OCI-M2 (cell line): ENCODE measurements around the gene CRMP1.

Source experiments
- DNase-seq: peaks from one replicate; lab custom pipeline; 2025; ENCODE audit not compliant: unreplicated experiment; lab: John Stamatoyannopoulos, UW

CRMP1 gene

DNA sequence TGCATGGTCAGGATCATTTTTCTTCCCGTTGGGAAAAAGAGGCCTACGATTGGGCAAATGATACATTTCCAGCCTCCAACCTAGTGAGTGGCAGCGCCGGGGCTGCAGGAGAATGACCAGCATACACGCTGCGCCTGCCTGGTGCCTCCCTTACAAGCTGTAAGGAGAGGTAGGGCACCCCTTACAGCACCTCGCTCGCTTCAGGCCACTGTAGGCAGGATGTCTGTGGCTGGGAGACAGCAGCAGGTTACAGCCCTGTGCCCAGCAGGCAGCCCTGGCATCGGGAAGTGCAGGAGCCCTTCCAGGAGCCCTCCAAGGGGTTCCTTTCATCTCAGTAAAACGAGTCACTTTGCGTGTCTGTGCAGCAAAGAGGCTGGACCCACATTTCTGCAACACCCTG, 93.5 kb downstream of the CRMP1 start:
- no peak for DNase-seq

DNA sequence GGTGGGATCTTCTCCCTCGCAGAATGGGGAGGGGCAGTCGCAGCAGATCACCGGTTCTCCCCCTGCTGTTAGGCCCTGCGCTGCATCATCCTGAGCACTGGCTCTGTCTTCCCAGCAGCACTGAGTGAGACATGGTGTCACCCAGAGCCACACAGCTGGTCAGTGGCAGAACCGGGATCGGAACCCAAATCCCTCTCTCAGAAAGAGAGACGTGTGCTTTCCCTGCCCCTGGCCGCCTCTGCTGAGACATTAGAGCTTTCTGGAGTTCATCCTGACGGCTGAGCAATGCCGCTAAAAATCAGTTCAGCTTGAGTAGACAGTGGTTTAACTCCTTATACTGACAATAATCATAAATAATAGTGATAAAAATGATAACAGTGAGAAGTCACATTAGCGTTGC, 93.9 kb downstream of the CRMP1 start:
- DNase-seq: no peak

DNA sequence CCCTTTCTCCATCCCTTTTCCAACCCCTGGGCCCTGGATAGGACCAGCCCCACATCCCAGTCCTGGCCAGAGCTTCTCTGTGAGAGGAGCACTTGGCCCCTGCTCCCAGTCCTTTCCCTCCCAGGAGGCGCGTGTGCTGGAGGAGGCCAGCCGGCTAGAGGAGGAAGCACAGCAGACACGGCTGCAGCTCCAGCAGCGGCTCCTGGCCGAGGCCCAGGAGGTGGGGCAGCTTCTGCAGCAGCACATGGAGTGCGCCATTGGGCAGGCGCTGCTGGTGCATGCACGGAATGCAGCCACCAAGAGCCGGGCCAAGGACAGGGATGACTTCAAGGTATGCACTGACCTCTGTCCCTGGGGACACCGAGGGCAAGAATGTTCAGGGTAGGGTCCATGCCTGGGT, 94.4 kb downstream of the CRMP1 start:
- no peak for DNase-seq

DNA sequence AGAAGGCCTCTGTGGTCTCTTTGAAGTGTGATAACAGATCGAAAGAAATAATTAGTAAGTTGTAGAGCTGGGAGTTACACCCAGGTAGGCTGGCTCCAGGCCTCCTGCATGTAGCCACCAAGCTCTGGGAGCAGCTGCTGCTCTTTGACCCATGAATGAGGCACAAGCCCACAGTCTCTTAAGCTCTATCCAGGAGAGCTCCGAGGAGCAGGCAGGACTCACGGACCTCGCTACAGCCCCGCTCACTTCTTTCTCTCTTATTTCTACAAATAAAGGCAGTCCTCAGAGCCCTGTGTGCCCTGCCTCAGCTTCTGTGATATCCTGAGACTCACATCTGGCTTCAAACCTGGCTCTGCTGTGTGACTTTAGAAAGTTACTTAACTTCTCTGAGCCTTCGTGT, 95.0 kb downstream of the CRMP1 start:
- DNase-seq: no peak

DNA sequence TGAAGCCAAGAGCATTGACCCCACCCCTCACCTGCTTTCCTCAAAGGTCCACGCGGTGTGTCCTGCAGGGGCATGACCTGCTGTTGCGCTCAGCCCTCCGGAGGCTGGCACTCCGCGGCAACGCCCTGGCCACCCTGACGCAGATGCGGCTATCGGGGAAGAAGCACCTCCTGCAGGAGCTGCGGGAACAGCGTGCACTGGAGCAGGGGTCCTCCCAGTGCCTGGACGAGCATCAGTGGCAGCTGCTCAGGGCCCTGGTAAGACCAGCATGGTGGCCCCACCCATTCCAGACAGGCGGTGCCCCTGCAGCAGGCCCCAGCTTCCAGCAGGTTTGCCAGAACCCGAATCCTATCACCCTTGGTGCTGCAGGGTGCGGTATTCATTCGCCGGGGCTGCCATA, 95.9 kb downstream of the CRMP1 start:
- DNase-seq: no peak

DNA sequence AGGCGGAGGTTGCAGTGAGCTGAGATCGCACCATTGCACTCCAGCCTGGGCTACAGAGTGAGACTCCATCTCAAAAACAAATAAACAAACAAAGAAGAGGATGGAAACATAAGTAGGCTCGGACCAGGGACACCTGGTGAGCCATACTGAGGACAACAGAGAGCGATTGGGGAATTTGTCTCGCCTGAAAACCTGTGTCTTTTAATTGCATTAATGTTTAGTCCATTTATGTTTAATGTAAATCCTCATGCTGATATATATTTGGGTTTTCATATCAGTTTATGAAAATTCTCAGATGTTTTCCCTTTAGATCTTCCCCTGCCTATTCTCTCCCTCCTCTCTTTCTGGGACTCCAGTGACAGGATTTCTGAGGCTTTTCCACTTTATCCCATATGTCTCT, 97.3 kb downstream of the CRMP1 start:
- DNase-seq: no peak

DNA sequence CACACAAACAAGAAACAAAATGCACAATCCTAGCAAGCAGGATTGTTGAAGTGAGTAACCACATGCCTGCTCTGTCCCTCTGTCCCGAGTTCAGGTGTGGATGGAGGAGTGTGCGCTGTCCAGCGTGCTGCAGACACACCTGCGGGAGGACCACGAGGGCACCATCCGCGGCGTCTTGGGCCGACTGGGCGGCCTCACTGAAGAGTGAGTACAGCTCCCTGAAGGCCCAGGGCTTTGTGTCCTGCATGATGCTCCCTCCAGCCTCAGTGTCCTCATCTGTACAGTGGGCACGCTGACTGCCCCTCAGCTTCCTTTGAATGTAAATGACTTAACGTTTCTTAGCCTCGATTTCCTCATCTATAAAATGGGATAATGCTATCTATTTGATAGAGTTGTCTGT, 99.4 kb downstream of the CRMP1 start:
- no peak for DNase-seq

DNA sequence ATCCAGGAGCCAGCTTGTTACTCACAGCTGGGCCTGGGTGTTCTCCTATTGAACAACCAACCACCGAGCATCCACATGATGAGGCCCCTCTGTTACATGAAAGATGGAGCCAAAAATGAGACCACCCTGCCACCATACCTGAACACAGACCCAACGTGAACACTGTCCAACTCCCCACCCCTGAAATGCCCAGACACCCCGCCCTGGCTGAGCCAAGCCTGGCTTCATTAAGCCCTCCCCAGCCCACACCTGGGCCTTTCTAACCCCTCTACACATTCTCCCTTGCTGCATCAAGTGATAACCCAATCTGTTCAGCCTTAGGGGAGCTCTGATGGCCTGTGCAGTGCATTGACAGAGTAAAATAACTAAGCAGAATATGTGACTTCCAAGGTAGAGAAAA, 101.2 kb downstream of the CRMP1 start:
- DNase-seq: no peak

DNA sequence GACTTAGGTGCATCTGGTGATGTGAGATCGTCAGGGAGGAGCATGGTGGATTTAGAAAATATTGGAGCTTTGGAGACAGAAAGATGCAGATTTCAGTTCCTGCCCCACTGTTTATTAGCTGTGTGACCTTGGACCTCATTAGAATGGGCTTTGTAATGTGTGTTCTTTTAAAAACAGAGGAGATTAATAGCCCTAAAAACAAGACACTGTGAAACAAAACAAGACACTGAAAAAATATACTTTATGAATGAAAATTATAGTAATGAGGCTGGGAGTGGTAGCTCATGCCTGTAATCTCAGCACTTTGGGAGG, 102.4 kb downstream of the CRMP1 start:
- no peak for DNase-seq

DNA sequence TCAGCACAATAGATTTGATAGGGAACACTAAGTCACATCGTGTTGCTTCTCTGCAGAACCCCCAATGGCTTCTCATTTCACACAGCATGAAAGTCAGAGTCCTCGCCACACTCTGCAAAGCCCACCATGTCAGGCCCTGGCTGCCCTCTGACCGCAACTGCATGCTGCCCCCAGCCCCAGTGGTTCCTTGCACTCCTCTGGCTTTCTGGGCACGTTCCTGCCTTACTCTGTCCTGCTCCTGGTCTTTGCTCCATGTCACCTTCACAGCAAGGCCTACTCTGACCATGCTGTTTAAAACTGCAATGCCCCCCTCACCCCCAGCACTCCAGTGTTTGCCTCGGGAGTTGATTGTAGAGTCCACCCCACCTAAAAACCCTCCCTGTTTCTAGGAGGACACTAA, 103.7 kb downstream of the CRMP1 start:
- no peak for DNase-seq

DNA sequence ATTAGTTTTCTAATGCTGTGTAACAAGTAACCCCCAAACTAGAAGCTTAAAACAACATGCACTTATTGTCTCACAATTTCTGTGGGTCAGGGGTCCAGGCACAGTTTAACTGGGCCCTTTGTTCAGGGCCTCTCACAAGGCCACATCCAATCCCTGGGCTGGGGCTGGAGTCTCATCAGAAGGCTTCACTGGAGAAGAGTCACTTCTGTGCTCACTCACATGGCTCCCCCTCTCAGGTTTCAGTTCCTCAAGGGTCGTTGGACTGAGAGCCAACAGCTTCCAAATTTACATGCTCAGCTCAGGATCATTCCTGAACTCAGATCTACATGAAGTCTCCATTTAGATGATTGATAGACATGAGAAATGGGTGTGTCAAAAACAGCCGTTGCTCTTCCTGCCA, 104.7 kb downstream of the CRMP1 start:
- no peak for DNase-seq

DNA sequence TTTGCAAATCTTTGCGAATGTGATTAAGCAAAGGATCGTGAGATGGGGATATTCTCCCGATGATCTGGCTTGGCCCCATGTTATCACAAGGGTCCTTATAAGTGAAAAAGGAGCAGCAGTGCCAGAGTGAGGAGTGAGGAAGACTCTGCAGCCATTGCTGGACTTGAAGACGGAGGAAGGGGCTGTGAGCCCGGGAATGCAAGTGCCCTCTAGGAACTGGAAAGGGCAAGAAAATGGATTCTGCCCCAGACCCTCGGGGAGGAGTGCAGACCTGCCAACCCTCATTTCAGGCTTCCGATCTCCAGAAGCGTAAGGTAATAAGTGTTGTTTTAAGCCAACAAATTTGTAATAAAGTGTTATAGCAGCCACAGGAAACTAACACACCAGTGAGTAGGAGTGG, 105.6 kb downstream of the CRMP1 start:
- no peak for DNase-seq

DNA sequence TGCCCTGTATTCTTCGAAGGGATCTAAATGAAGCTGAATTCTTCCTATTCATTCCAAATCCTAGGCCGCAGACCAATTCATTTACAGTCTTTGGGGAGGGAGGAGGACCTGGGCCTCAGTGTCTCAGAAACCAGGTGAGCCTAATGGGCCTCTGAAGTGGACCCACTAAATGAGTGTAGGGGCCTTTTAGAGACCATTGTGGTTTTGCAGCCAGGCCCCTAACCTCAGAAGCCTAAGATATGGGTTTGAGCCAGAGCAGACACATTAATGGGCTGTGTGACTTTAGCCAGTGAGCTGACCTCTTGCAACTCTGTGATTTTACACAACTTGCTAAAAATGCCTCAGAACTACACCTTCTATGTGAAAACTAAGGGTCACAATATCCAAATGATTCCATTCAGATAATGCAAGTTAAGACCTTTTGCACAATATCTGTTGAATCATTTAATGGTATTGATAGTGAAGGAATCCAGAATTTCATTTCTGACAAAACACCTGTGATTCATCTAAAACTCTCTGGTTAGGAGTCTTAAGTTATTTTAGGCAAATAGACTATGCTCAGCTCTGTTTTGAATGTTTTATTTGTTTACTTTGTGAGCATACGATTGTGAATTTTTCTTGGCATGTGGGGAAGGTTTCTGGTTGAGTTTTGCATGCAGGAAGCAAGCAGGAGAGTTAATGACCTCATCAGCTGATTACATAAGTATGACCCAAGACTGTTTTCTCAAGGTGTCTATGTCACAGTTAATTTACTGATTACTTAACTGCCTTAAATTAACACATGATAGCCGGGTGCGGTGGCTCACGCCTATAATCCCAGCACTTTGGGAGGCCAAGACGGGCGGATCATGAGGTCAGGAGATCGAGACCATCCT, 106.8 kb downstream of the CRMP1 start:
- no peak for DNase-seq

DNA sequence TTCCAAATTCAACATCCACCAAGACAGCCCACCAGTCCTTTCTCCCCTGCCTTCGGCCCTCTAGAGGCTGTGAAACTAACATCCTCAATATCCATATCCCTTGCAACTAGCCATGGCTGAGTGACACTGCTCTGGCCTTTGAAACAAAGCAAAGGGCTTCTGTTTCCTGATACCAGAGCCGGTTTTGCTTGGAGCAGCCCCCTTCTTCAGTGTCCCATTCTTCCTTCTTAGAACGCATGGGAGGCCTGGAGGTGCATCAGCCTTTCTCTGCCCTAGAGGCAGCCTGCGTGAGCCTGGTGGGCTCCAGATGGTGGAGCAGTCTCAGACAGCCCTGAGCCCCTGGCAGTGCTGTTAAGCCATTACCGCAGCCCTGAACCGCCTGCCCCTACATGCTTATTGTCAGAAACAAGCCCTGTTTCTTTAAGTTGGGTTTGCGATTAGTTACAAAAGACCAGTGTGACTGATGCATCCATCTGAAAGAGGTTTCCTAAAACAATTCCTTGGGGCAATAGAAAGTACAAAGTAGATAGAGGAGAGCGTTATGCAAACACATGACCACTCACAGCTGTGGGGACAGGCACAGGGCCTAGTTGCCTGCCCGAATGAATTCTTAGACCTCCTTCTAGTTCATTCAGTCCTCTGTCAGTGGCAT, 107.8 kb downstream of the CRMP1 start:
- DNase-seq: no peak

DNA sequence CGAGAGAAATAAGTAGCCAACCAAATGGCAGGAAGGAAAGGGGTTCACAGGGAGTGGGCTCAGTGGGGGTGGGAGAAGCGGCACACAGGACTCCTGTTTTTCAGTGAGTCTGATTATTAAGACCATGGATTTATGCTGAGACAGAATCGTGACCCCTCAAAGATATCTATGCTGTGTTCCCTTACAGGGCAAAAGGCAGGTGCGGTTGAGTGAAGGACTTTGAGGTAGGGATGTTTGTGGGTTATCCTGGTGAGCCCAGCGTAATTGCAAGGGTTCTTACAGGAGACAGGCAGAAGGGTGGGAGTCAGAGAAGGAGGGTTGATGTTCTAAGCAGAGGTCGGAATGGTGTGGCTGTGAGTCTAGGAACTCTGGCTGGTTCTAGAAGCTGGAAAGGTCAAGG, 108.9 kb downstream of the CRMP1 start:
- DNase-seq: no peak

DNA sequence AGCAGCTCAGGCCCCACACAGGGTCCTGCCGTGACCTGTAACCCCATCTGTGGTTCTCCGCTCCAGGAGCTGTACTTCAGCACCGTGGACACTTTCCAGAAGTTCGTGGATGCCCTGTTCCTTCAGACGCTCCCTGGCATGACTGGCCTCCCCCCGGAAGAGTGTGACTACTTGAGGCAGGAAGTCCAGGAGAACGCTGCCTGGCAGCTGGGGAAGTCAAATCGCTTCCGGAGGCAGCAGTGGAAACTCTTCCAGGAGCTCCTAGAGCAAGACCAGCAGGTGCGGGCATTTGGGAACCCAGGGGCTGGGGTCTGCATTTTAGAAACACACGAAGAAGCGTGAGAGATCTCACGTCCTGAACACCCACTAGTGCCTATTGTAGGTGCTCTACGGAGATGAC, 109.4 kb downstream of the CRMP1 start:
- DNase-seq: no peak

DNA sequence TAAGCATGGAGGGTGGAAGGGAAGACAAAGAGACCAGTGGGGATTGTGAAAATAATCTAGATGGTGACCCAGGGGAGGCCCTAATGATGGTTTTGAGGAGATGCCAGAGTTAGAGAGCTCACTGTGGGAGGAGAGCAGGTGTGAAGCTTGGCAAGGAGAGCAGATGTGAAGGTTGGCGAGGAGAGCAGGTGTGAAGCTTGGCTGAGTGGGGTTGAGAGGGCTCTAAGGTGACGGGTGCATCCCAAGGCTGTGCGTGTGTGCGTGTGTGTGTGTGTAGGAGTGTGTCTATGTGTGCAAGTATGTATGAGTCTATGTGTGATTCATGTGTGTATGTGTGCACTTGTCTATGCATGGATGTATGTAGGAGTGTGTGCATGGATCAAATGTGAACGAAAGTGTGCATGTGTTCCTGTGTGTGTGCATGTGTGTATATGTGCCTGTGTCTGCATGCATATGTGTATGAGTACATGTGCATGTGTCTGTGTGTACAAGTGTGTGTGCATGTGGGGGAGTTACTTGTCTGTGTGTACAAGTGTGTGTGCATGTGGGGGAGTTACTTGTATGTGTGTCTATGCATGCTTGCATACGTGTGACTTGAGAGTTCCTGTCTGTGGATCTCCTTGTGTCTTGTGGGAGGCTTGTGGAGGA, 109.9 kb downstream of the CRMP1 start:
- DNase-seq: no peak

DNA sequence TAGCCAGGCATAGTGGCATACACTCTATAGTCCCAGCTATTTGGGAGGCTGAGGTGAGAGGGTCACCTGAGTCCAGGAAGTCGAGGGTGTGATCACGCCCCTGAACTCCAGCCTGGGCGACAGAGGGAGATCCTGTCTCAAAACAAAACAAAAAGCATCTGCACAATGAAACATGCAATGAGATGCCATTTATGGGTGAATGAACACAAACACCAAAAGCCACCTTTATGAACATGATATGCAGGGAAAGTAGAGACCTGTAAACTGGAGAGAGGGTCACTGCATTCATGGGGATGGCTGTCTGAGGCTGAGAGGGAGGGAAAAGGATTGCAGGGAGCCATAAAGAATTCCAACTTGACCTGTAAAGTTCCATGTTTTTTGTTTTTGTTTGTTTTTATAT, 111.2 kb downstream of the CRMP1 start:
- DNase-seq: no peak

DNA sequence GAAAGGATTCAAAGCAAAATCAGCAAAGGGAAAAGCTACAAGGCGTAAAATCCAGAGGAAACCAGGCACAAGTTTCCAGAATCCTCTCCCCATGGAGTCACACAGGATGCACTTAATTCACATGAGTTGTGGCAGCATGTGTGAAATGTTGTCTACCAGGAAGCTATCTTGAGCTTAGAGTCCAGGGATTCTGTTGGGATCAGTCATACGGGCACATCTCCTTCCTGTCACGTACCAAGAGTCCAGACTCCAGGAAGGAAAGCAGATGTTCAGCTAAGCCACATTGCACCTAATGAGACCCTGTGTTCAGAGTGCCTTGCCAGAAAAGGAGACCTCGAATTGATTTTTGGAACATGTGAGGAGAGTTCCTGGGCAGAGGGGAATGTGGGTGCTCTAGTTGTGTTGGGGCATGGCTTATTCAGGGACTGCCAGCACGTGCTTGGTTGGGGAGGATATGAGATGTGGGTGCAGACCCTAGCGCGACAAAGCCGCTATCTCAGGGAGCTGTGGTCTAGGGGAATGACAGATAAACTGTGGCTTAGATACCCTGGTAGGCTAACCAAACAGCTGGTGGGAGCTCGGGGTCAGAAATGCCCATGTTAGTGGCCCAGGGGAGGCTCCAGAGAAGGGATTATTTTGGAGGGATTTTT, 111.9 kb downstream of the CRMP1 start:
- DNase-seq: no peak

DNA sequence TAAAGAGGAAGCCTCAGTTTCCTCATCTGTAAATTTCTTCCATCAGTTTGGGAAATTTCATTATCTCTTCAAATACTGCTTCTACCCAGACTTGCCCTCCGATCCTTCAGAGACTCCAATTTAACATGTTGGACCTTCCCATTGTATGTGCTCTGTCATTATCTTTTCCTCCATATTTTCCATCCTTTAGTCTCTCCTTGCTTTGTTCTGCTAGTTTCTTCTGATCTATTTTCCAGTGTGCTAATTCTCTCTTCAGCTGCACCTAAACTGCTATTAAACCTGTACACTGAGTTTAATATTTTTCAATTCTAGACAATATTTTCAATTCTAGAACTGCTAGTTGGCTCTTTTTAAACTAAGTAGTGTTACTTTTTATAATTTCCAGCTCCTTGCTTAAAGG, 116.4 kb downstream of the CRMP1 start:
- DNase-seq: no peak

DNA sequence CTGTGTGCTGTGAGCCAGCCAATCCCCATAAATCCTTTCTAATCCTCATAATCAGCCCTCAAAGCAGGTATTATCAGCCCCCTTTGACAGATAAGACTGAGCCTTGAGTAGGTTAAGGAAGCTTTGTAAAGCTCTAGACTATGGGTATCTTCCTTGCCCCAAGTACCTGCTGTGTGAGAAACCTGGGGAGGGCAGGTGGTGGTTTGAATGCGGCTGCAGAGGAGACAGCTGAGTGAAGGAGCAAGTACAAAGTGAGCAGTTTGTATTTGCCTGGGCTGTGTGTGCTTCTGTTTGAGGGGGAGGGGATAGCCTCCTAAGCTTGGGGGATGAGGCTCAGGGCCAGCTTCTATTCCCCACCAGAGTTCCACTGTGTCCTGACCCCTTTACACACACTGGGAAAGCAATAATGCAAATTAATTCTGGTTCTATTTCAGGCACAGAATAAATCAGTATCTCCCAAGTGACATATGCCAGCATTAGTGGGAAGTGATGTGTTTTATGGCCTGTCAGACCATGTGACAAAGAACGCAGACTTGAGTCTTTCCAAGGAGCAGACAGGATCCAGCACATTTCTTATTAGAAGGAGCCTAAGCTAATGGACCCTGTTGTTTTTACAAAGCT, 118.4 kb downstream of the CRMP1 start:
- DNase-seq: no peak

DNA sequence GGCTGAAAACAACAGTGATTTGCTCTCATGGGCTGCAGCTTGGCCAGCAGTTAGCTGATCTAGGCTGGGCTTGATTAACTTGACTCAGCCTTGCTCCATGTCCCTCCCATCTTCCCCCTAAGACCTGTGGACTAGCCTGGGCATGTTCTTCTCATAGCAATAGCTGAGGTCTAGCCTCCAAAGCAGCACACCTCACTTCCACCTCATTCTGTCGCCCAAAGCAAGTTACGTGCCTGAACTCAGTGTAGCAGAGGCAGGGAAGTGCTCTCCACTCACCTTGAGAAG, 119.7 kb downstream of the CRMP1 start:
- DNase-seq: no peak
